OCI-LY1 (cell line): ENCODE data around the gene SH3GL2.

ENCODE experiments used
- H2AFZ ChIP-seq: fragments of 200-600 bp; sonication (generic), shearing (Covaris generic); 2 replicates; pipeline ENCODE4 v1.6.0; 2014; ENCODE audit warnings: antibody characterized with exemption, mild to moderate bottlenecking, low read length
- H3F3A ChIP-seq: fragments of 200-600 bp; sonication (generic), shearing (Covaris generic); 2 replicates; pipeline ENCODE4 v1.6.0; 2014; ENCODE audit warnings: mild to moderate bottlenecking, antibody characterized with exemption, low read length, moderate library complexity; ENCODE audit not compliant: insufficient read depth
- H3K27ac ChIP-seq: fragments of 200-600 bp; sonication (generic); 2 replicates; pipeline ENCODE4 v1.5.1; 2014; ENCODE audit warnings: low read length, mixed run types, mild to moderate bottlenecking, low read depth; ENCODE audit not compliant: poor library complexity, severe bottlenecking
- H3K27me3 ChIP-seq: fragments of 200-600 bp; sonication (generic); 2 replicates; pipeline ENCODE4 v1.6.0; 2014; ENCODE audit warnings: antibody characterized with exemption, mild to moderate bottlenecking, low read length, moderate library complexity; ENCODE audit not compliant: insufficient read depth
- H3K36me3 ChIP-seq: fragments of 200-600 bp; sonication (generic); 2 replicates; pipeline ENCODE4 v1.6.1; 2014; ENCODE audit warnings: mild to moderate bottlenecking, antibody characterized with exemption, low read length, moderate library complexity, mixed read lengths; ENCODE audit not compliant: insufficient read depth
- H3K4me1 ChIP-seq: fragments of 200-600 bp; sonication (generic); 2 replicates; pipeline ENCODE4 v1.5.1; 2014; ENCODE audit warnings: mild to moderate bottlenecking, low read length, moderate library complexity; ENCODE audit not compliant: insufficient read depth, severe bottlenecking
- H3K4me2 ChIP-seq: fragments of 200-600 bp; sonication (generic), shearing (Covaris generic); 2 replicates; pipeline ENCODE4 v1.6.1; 2014; ENCODE audit warnings: low read length
- H3K4me3 ChIP-seq: fragments of 200-600 bp; sonication (generic); 2 replicates; pipeline ENCODE4 v1.5.1; 2014; ENCODE audit warnings: low read length, low read depth, mild to moderate bottlenecking, mixed read lengths; ENCODE audit not compliant: poor library complexity, severe bottlenecking
- H3K79me2 ChIP-seq: fragments of 200-600 bp; shearing (Covaris generic); 2 replicates; pipeline ENCODE4 v1.6.1; 2016; ENCODE audit warnings: mixed run types, low read length, mixed read lengths; ENCODE audit not compliant: insufficient read depth
- H3K9ac ChIP-seq: fragments of 200-600 bp; sonication (generic), shearing (Covaris generic); 2 replicates; pipeline ENCODE4 v1.6.1; 2014; ENCODE audit warnings: mild to moderate bottlenecking, low read length, mixed read lengths
- H3K9me2 ChIP-seq: fragments of 200-600 bp; sonication (generic), shearing (Covaris generic); 2 replicates; pipeline ENCODE4 v1.6.1; 2014; ENCODE audit warnings: low read depth, mild to moderate bottlenecking, low read length, mixed read lengths
- H3K9me3 ChIP-seq: fragments of 200-600 bp; shearing (Covaris generic); 2 replicates; pipeline ENCODE4 v1.6.1; 2014; ENCODE audit warnings: low read length, mixed read lengths
- H4K20me1 ChIP-seq: fragments of 200-600 bp; sonication (generic), shearing (Covaris generic); 2 replicates; pipeline ENCODE4 v1.6.0; 2016; ENCODE audit warnings: mild to moderate bottlenecking, low read length; ENCODE audit not compliant: insufficient read depth
- EZH2 ChIP-seq: fragments of 200-600 bp; sonication (generic), shearing (Covaris generic); IDR thresholded peaks from 2 replicates; pipeline ENCODE4 v1.8.0; 2017; ENCODE audit warnings: borderline replicate concordance, mixed run types, mild to moderate bottlenecking, antibody characterized with exemption, low read length, moderate library complexity, mixed read lengths
- TF ChIP-seq, protein P1 (sequence below): fragments of 200-600 bp; sonication (generic), shearing (Covaris generic); IDR thresholded peaks from 2 replicates; pipeline ENCODE4 v1.5.1; 2017; ENCODE audit warnings: mild to moderate bottlenecking, antibody characterized with exemption, low read length, moderate library complexity, mixed read lengths

The SH3GL2 gene

DNA sequence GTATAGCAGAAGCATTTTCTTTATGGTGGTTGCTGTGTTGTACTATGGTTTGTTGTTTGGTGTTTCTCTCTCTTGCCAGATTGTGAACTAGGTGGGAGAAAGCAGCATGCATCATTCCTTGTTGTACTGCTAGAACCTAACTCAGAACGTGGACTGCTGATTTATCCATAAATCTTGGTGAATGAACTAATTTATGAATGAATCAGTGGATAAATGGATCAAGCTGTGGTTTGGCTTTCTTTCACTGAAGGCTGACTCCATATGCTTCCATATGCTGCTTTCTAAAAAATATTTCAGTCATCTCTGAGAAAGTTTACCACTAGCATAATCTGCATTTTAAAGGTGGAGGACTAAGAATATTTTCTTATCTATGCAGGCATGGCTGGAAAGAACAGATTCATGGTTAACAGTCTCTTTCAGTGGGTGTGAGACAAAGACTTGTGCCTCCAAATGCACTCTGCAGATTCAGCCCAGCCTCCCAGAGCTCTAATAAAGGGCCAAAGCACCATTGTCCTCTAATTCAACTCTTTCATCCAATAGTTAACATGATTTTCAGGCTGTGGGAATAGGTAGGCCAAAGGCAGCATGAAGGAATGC lies 237.7 kb downstream of the SH3GL2 start:
- Histone ChIP-seq H3K4me1 (no peaks in the 10 kb centered on the region), H3K27ac (no peak overlapping the region), H4K20me1 (no peaks in the 10 kb centered on the region), H3K9me3 (no peaks in the 10 kb centered on the region), H3K4me2 (no peak overlapping the region), H3K9me2 (no peaks in the 10 kb centered on the region), H3K36me3 (no peaks in the 10 kb centered on the region), H3F3A (no peaks in the 10 kb centered on the region), H2AFZ (no peak overlapping the region), H3K9ac (no peak overlapping the region), H3K4me3 (no peak overlapping the region), H3K27me3 (no peaks in the 10 kb centered on the region), H3K79me2 (no peaks in the 10 kb centered on the region)
- TF ChIP-seq, protein P1, sequence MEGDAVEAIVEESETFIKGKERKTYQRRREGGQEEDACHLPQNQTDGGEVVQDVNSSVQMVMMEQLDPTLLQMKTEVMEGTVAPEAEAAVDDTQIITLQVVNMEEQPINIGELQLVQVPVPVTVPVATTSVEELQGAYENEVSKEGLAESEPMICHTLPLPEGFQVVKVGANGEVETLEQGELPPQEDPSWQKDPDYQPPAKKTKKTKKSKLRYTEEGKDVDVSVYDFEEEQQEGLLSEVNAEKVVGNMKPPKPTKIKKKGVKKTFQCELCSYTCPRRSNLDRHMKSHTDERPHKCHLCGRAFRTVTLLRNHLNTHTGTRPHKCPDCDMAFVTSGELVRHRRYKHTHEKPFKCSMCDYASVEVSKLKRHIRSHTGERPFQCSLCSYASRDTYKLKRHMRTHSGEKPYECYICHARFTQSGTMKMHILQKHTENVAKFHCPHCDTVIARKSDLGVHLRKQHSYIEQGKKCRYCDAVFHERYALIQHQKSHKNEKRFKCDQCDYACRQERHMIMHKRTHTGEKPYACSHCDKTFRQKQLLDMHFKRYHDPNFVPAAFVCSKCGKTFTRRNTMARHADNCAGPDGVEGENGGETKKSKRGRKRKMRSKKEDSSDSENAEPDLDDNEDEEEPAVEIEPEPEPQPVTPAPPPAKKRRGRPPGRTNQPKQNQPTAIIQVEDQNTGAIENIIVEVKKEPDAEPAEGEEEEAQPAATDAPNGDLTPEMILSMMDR, result no peak
- no peak for TF ChIP-seq EZH2

DNA sequence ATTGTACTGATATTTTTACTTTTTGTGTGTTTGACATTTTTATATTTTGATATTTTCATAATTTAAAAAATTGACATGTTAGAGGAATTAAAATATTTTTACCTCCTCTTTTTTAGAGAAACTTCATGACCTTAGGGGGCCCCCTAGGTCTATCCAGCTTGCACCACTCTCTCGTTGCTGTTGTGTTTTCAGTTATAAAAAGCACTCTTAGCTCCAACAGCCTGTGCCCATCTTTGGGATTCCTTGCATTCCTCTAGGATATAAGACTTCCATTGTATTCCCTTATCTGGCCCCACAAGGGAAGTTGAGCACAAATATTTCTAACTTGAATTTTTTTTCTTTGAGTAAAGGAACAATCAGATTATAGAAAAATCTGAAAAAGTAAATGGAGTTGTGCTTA lies 245.3 kb downstream of the SH3GL2 start:
- no peaks in the 10 kb centered on the region for H3F3A ChIP-seq
- H3K9ac ChIP-seq, result no peak overlapping the region
- H4K20me1 ChIP-seq, result no peaks in the 10 kb centered on the region
- no peak overlapping the region for H3K4me2 ChIP-seq
- TF ChIP-seq, protein P1, result no peak
- no peak for TF ChIP-seq EZH2
- H3K79me2 ChIP-seq, result no peaks in the 10 kb centered on the region
- H3K27me3 ChIP-seq, result no peaks in the 10 kb centered on the region
- no peak overlapping the region for H3K4me3 ChIP-seq
- no peaks in the 10 kb centered on the region for H3K9me3 ChIP-seq
- no peaks in the 10 kb centered on the region for H3K36me3 ChIP-seq
- no peak overlapping the region for H2AFZ ChIP-seq
- no peaks in the 10 kb centered on the region for H3K9me2 ChIP-seq
- H3K27ac ChIP-seq, result no peak overlapping the region
- H3K4me1 ChIP-seq, result no peaks in the 10 kb centered on the region

DNA sequence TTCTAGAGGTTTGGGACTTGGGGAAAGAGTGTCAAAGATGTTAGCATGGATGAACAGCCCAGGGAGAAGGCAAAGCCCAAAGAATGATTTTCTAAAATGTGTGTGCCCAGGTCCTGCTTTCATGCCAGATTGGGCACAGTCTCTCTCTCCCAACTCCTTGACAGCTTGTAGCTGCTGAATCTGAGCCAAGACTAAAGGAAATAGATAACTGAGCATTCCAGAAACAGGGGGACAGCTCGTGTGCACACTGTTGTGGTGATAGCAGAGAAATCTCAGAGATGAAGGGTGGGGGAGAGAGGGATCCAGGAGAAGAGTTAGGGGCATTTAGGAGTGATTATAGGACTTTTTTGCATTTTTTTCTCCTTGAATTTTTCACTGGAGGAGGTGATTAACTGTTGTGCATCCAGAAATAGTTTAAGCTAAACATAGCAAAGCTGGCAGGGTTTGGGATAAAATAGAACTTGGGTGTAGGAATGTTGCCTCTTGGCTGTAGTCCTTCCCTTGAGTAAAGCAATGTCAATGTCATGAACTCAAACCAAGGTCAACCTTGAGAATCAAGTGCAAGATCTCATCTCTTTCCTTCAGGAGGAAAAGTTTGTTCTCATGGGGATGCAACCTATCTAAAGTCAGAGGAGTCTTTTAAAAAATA lies 245.9 kb downstream of the SH3GL2 start:
- Histone ChIP-seq H3K4me2 (no peak overlapping the region), H3K9ac (no peak overlapping the region), H2AFZ (no peak overlapping the region), H3K9me2 (no peaks in the 10 kb centered on the region), H3F3A (no peaks in the 10 kb centered on the region), H3K27ac (no peak overlapping the region), H3K9me3 (no peaks in the 10 kb centered on the region), H4K20me1 (no peaks in the 10 kb centered on the region), H3K4me3 (no peak overlapping the region), H3K36me3 (no peaks in the 10 kb centered on the region), H3K79me2 (no peaks in the 10 kb centered on the region), H3K27me3 (no peaks in the 10 kb centered on the region), H3K4me1 (no peaks in the 10 kb centered on the region)
- no peak for TF ChIP-seq EZH2
- TF ChIP-seq, protein P1, result no peak
